K562 (cell line): ENCODE results near the gene ABCA8. TPM values are rescaled to one million over a fixed set of nuclear protein-coding genes. Genes with fewer than 3 reads are reported as not detected.

ENCODE experiments used
- ATAC-seq: fragments of 200-7000 bp; cut with Tn5 transposase; 3 replicates; pipeline ENCODE4 v1.9.1; 2020; ENCODE audit warnings: moderate library complexity
- BruUV-seq: library from RNA; stranded (reverse); fragments of 400-500 nt; replicated peaks from 2 replicates; lab custom pipeline; 2021; lab: Mats Ljungman, UMichigan
- CTCF ChIA-PET: fragments of 300-600 bp; formaldehyde crosslinking; extraction: SDS; loops from one replicate; lab custom pipeline; 2021; ENCODE audit warnings: low intra/inter-chr PET ratio; lab: Yijun Ruan, JAX
- POLR2A ChIA-PET: fragments of 300-600, 350-650 bp; sonication (Branson Sonifier 250); formaldehyde crosslinking; extraction: SDS; loops from one replicate; lab custom pipeline; 2021; ENCODE audit warnings: antibody characterized with exemption, inconsistent platforms; lab: Yijun Ruan, JAX
- DNase-seq, 4 experiments: peaks; one replicate each; pipeline versions ENCODE4 v3.0.0 to v3.0.0-alpha.2; 2011 to 2018; ENCODE audit warnings: low spot score in 3 of 4, mixed read lengths in 3 of 4; ENCODE audit errors: extremely low read depth in 1 of 4
- FAIRE-seq: peaks from 2 replicates; lab custom pipeline; 2011; peaks lifted over from hg19 to GRCh38; lab: Jason Lieb, UNC
- H2AFZ ChIP-seq: 2 replicates; pipeline ENCODE4 v1.6.0; 2011; ENCODE audit warnings: low read depth, low read length, control low read depth, inconsistent platforms
- H3K27ac ChIP-seq: fragments of 200-600 bp; 3 replicates; pipeline ENCODE4 v1.8.0; 2011; ENCODE audit warnings: low read depth, mild to moderate bottlenecking, control low read depth, inconsistent platforms, low read length, moderate library complexity, mixed read lengths; ENCODE audit errors: extremely low read depth
- H3K27me3 ChIP-seq, 2 experiments: fragments of 300-600 bp in 1 of 2; 2 replicates in 1 of 2; 3 replicates in 1 of 2; pipeline versions ENCODE4 v1.6.0 to v1.8.0; 2011; ENCODE audit warnings: inconsistent platforms in 2 of 2, low read length in 2 of 2, mild to moderate bottlenecking in 1 of 2, mixed read lengths in 1 of 2, moderate library complexity in 1 of 2; ENCODE audit not compliant: control insufficient read depth in 2 of 2, insufficient read depth in 2 of 2
- H3K36me3 ChIP-seq: fragments of 300-600 bp; 3 replicates; pipeline ENCODE4 v1.8.0; 2011; ENCODE audit warnings: mild to moderate bottlenecking, low read length, inconsistent platforms; ENCODE audit not compliant: control insufficient read depth, insufficient read depth
- H3K4me1 ChIP-seq, 2 experiments: fragments of 200-600 bp in 1 of 2; replicated peaks in 1 of 2; 2 replicates in 1 of 2; 3 replicates in 1 of 2; pipeline versions ENCODE4 v1.5.1 to v1.8.0; 2011; ENCODE audit warnings: inconsistent platforms in 2 of 2, low read length in 2 of 2, mild to moderate bottlenecking in 1 of 2, mixed read lengths in 1 of 2, moderate library complexity in 1 of 2; ENCODE audit not compliant: control insufficient read depth in 2 of 2, insufficient read depth in 2 of 2
- H3K4me2 ChIP-seq: 2 replicates; pipeline ENCODE4 v1.6.1; 2011; ENCODE audit warnings: low read length, control low read depth, inconsistent platforms, mixed read lengths; ENCODE audit not compliant: insufficient read depth
- H3K4me3 ChIP-seq: fragments of 200-600 bp; sonication (generic), shearing (Covaris generic); 2 replicates; pipeline ENCODE4 v1.5.1; 2016; ENCODE audit warnings: control low read depth, inconsistent platforms
- H3K79me2 ChIP-seq: fragments of 200-600 bp; 3 replicates; pipeline ENCODE4 v1.8.0; 2011; ENCODE audit warnings: low read length, inconsistent platforms; ENCODE audit not compliant: control insufficient read depth, insufficient read depth
- H3K9ac ChIP-seq, 2 experiments: 2 replicates each; pipeline versions ENCODE4 v1.6.0 to v1.6.1; 2011; ENCODE audit warnings: low read depth in 2 of 2, low read length in 2 of 2, control low read depth in 1 of 2, inconsistent platforms in 1 of 2, mild to moderate bottlenecking in 1 of 2, mixed read lengths in 1 of 2; ENCODE audit not compliant: insufficient read depth in 1 of 2
- H3K9me1 ChIP-seq: one replicate; pipeline ENCODE4 v1.6.0; 2011; ENCODE audit warnings: inconsistent platforms, mild to moderate bottlenecking, low read length, moderate library complexity; ENCODE audit not compliant: control insufficient read depth, insufficient read depth
- H3K9me3 ChIP-seq: replicated peaks from 2 replicates; pipeline ENCODE4 v1.5.1; 2011; ENCODE audit warnings: low read depth, low read length, inconsistent platforms; ENCODE audit not compliant: control insufficient read depth, insufficient read depth
- H4K20me1 ChIP-seq: replicated peaks from 2 replicates; pipeline ENCODE4 v1.6.1; 2011; ENCODE audit warnings: low read length, inconsistent platforms, mixed read lengths; ENCODE audit not compliant: control insufficient read depth, insufficient read depth
- CREB1 ChIP-seq, 2 experiments: sonication (generic) in 1 of 2; formaldehyde crosslinking in 1 of 2; IDR thresholded peaks; 2 replicates each; pipeline versions ENCODE4 v1.6.1 to v1.8.0; 2012 to 2022; ENCODE audit warnings: inconsistent platforms in 1 of 2, mild to moderate bottlenecking in 1 of 2, missing genetic modification reagents in 1 of 2, moderate library complexity in 1 of 2
- HDAC3 ChIP-seq: fragments of 450-650 bp; IDR thresholded peaks from 2 replicates; pipeline ENCODE4 v1.6.1; 2018; ENCODE audit warnings: borderline replicate concordance, mild to moderate bottlenecking, moderate library complexity; ENCODE audit not compliant: partially characterized antibody
- HMG20B ChIP-seq: fragments of 250-450 bp; sonication (Bioruptor Pico); IDR thresholded peaks from 2 replicates; pipeline ENCODE4 v1.5.0; 2021; ENCODE audit warnings: mild to moderate bottlenecking
- HNRNPK ChIP-seq: fragments of 200-400 bp; formaldehyde crosslinking; IDR thresholded peaks from one replicate; pipeline ENCODE4 v1.6.1; 2018; ENCODE audit warnings: mild to moderate bottlenecking, low read depth, low read length; ENCODE audit not compliant: poor library complexity, severe bottlenecking
- KAT7 ChIP-seq: sonication (generic); formaldehyde crosslinking; IDR thresholded peaks from 2 replicates; pipeline ENCODE4 v1.8.0; 2022; ENCODE audit warnings: missing genetic modification reagents, mild to moderate bottlenecking, borderline replicate concordance
- NFATC3 ChIP-seq: fragments of 450-650 bp; IDR thresholded peaks from 2 replicates; pipeline ENCODE4 v1.6.1; 2017; ENCODE audit warnings: mild to moderate bottlenecking
- SMAD3 ChIP-seq: fragments of 450-650 bp; formaldehyde crosslinking; conservative IDR thresholded peaks from 2 replicates; pipeline ENCODE4 v1.4.0; 2020; ENCODE audit warnings: mild to moderate bottlenecking
- SRSF3 ChIP-seq: fragments of 200-400 bp; formaldehyde crosslinking; IDR thresholded peaks from 2 replicates; pipeline ENCODE4 v1.6.1; 2016; ENCODE audit warnings: mild to moderate bottlenecking, low read length, moderate library complexity; ENCODE audit not compliant: insufficient read depth
- SUPT5H ChIP-seq: fragments of 450-650 bp; IDR thresholded peaks from 2 replicates; pipeline ENCODE4 v1.6.1; 2016
- TOE1 ChIP-seq, 2 experiments: fragments of 450-650 bp in 1 of 2; sonication (generic) in 1 of 2; formaldehyde crosslinking in 1 of 2; IDR thresholded peaks; 2 replicates each; pipeline versions ENCODE4 v1.7.1 to v1.8.0; 2016 to 2022; ENCODE audit warnings: borderline replicate concordance in 2 of 2, mild to moderate bottlenecking in 2 of 2, antibody characterized with exemption in 1 of 2, inconsistent platforms in 1 of 2, low read depth in 1 of 2, missing genetic modification reagents in 1 of 2, moderate library complexity in 1 of 2
- ZNF224 ChIP-seq: sonication (generic); formaldehyde crosslinking; IDR thresholded peaks from 2 replicates; pipeline ENCODE4 v1.8.0; 2022; ENCODE audit warnings: mild to moderate bottlenecking, missing genetic modification reagents
- ZNF57 ChIP-seq: fragments of 450-650 bp; formaldehyde crosslinking; IDR thresholded peaks from 2 replicates; pipeline ENCODE4 v1.4.0; 2020; ENCODE audit warnings: mild to moderate bottlenecking, moderate library complexity
- WGBS: fragments of 100-300 bp; shearing (Covaris generic); methylation state at CpG from one replicate; pipeline ENCODE4 v1.1.6; 2016; ENCODE audit warnings: low coverage, mixed read lengths; ENCODE audit not compliant: insufficient coverage; ENCODE audit errors: missing lambda C conversion rate; 5-methylcytosine and 5-hydroxymethylcytosine counted together
- in situ Hi-C: fragments of 300-500 bp; cut with MboI; formaldehyde crosslinking; loops from 4 replicates; pipeline ENCODE4 v1.15.0; 2018; ENCODE audit warnings: inconsistent platforms, mixed read lengths
- intact Hi-C: fragments of 100-400 bp; cut with micrococcal nuclease; formaldehyde crosslinking; loops from 2 replicates; pipeline ENCODE4 v1.14.2; 2022
- polyA plus RNA-seq, 8 experiments: library from polyadenylated mRNA; depleted of rRNA in 4 of 8; stranded (reverse) in 5 of 8; unstranded in 3 of 8; fragments of >200 nt; fragmentation: Nextera tagmentation in 2 of 8; fragmentation: Illumina TruSeq in 1 of 8; extraction: Ambion mirVana in 2 of 8; extraction: Trizol in 1 of 8; gene quantifications; 2 replicates each; pipeline versions ENCODE4 v1.2.1 to v1.2.3, GENCODE V29; 2011 to 2014; ENCODE audit warnings: inconsistent platforms in 1 of 8, missing spikeins in 1 of 8
- total RNA-seq, 7 experiments: library from RNA; depleted of rRNA in 6 of 7; stranded (reverse); fragments of >200 nt in 6 of 7; fragmentation: Illumina TruSeq in 2 of 7; extraction: Trizol in 2 of 7; gene quantifications; 2 replicates each; pipeline versions ENCODE4 v1.2.1 to v1.2.3, GENCODE V29; 2011 to 2021; ENCODE audit warnings: low replicate concordance in 1 of 7
- TF ChIP-seq, protein P1 (sequence below): fragments of 450-650 bp; IDR thresholded peaks from 2 replicates; pipeline ENCODE4 v1.6.1; 2014; ENCODE audit warnings: low read depth, mild to moderate bottlenecking, moderate library complexity, borderline replicate concordance
- TF ChIP-seq, protein P2 (sequence below): fragments of 250-450 bp; sonication (Bioruptor Pico); IDR thresholded peaks from 2 replicates; pipeline ENCODE4 v1.5.1; 2021; ENCODE audit warnings: mild to moderate bottlenecking
- TF ChIP-seq, protein P3 (sequence below): sonication (generic); formaldehyde crosslinking; IDR thresholded peaks from 2 replicates; pipeline ENCODE4 v1.8.0; 2022; ENCODE audit warnings: mild to moderate bottlenecking, missing genetic modification reagents
- TF ChIP-seq, protein P4 (sequence below): fragments of 450-650 bp; IDR thresholded peaks from 2 replicates; pipeline ENCODE4 v1.6.1; 2016; ENCODE audit warnings: borderline replicate concordance

The ABCA8 gene
- total and polyA plus RNA-seq, 9 of the 15 experiments (the other 6 are each of a cell fraction or from before 2014, with no cell fraction given): 1.8 to 13.2 (median 12.0) TPM

DNA sequence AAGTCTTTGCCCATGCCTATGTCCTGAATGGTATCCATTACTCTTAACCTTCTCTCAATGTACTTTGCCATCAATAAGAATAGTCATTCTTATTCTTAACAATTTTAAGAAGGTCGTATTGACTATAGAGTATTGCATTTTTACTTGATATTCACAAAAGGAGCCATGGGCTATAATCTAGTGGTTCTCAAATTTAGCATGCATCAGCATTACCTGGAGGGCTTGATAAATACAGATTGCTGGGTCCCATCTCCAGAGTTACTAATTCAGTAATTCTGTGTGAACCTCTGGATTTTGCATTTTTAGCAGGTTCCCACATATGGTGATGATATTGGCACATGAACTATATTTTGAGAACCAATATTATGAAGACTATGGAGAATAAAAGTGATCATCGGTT is 89.6 kb downstream of the ABCA8 start:
- no peaks in the 10 kb centered on the region for H3K4me1 ChIP-seq
- no peak overlapping the region for H3K27ac ChIP-seq
- BruUV-seq: no TSS peak
- in situ Hi-C loops (no loop called here), intact Hi-C loops (no loop called here)
- no peak for FAIRE-seq
- no peaks in the 10 kb centered on the region for H4K20me1 ChIP-seq
- H3K4me2 ChIP-seq: no peak overlapping the region
- no peak for ATAC-seq
- no peaks in the 10 kb centered on the region for H3K9me3 ChIP-seq
- no peaks in the 10 kb centered on the region for H3K36me3 ChIP-seq
- no peaks in the 10 kb centered on the region for H3K27me3 ChIP-seq
- H2AFZ ChIP-seq: no peak overlapping the region
- ChIA-PET CTCF (no interaction called here), POLR2A (no interaction called here)
- H3K4me3 ChIP-seq: no peak overlapping the region
- H3K79me2 ChIP-seq: no peaks in the 10 kb centered on the region
- 3% methylated on average over 2 of the region's 2 CpGs for WGBS
- DNase-seq: no peak
- no peaks in the 10 kb centered on the region for H3K9me1 ChIP-seq
- H3K9ac ChIP-seq: no peak overlapping the region
- no peak for TF ChIP-seq HDAC3
- TF ChIP-seq, protein P1, sequence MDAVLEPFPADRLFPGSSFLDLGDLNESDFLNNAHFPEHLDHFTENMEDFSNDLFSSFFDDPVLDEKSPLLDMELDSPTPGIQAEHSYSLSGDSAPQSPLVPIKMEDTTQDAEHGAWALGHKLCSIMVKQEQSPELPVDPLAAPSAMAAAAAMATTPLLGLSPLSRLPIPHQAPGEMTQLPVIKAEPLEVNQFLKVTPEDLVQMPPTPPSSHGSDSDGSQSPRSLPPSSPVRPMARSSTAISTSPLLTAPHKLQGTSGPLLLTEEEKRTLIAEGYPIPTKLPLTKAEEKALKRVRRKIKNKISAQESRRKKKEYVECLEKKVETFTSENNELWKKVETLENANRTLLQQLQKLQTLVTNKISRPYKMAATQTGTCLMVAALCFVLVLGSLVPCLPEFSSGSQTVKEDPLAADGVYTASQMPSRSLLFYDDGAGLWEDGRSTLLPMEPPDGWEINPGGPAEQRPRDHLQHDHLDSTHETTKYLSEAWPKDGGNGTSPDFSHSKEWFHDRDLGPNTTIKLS: no peak
- no peak for TF ChIP-seq CREB1 (IDR thresholded peaks at IDR 0.05)
- no peak for TF ChIP-seq CREB1 (CRISPR knock-in tag; IDR thresholded peaks at IDR 0.05)
- TF ChIP-seq SRSF3: no peak
- TF ChIP-seq SMAD3 (CRISPR knock-in tag): no peak
- TF ChIP-seq, protein P2, sequence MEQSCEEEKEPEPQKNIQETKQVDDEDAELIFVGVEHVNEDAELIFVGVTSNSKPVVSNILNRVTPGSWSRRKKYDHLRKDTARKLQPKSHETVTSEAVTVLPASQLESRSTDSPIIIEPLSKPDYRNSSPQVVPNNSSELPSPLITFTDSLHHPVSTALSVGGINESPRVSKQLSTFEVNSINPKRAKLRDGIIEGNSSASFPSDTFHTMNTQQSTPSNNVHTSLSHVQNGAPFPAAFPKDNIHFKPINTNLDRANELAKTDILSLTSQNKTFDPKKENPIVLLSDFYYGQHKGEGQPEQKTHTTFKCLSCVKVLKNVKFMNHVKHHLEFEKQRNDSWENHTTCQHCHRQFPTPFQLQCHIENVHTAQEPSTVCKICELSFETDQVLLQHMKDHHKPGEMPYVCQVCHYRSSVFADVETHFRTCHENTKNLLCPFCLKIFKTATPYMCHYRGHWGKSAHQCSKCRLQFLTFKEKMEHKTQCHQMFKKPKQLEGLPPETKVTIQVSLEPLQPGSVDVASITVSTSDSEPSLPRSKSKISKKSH: no peak
- no peak for TF ChIP-seq ZNF57 (CRISPR knock-in tag)
- no peak for TF ChIP-seq HNRNPK
- TF ChIP-seq NFATC3: no peak
- TF ChIP-seq HMG20B (CRISPR knock-in tag): no peak
- no peak for TF ChIP-seq SUPT5H
- TF ChIP-seq, protein P3, sequence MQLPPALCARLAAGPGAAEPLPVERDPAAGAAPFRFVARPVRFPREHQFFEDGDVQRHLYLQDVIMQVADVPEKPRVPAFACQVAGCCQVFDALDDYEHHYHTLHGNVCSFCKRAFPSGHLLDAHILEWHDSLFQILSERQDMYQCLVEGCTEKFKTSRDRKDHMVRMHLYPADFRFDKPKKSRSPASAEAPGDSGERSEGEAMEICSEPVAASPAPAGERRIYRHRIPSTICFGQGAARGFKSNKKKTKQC (CRISPR knock-in tag): no peak
- TF ChIP-seq TOE1 (IDR thresholded peaks at IDR 0.05; ENCODE audit: borderline replicate concordance): no peak
- TF ChIP-seq TOE1 (CRISPR knock-in tag; IDR thresholded peaks at IDR 0.05; ENCODE audit: borderline replicate concordance, low read depth): no peak
- no peak for TF ChIP-seq ZNF224 (CRISPR knock-in tag)
- TF ChIP-seq KAT7 (CRISPR knock-in tag): no peak
- TF ChIP-seq, protein P4, sequence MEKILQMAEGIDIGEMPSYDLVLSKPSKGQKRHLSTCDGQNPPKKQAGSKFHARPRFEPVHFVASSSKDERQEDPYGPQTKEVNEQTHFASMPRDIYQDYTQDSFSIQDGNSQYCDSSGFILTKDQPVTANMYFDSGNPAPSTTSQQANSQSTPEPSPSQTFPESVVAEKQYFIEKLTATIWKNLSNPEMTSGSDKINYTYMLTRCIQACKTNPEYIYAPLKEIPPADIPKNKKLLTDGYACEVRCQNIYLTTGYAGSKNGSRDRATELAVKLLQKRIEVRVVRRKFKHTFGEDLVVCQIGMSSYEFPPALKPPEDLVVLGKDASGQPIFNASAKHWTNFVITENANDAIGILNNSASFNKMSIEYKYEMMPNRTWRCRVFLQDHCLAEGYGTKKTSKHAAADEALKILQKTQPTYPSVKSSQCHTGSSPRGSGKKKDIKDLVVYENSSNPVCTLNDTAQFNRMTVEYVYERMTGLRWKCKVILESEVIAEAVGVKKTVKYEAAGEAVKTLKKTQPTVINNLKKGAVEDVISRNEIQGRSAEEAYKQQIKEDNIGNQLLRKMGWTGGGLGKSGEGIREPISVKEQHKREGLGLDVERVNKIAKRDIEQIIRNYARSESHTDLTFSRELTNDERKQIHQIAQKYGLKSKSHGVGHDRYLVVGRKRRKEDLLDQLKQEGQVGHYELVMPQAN: no peak
